ACC112 (cell line): ENCODE results near the gene SETDB2.

Experiments used
- H2AFZ ChIP-seq: fragments of 200-600 bp; sonication (generic); one replicate; pipeline ENCODE4 v1.6.0; 2017; ENCODE audit warnings: antibody characterized with exemption, low read length; ENCODE audit not compliant: unreplicated experiment
- H3K27ac ChIP-seq: fragments of 200-600 bp; sonication (generic); 2 replicates; pipeline ENCODE4 v1.5.1; 2014; ENCODE audit warnings: low read depth, mild to moderate bottlenecking, antibody characterized with exemption, low read length, moderate library complexity
- H3K27me3 ChIP-seq: fragments of 200-600 bp; sonication (generic); 2 replicates; pipeline ENCODE4 v1.6.1; 2014; ENCODE audit warnings: mild to moderate bottlenecking, antibody characterized with exemption, low read length, moderate library complexity, mixed read lengths; ENCODE audit not compliant: insufficient read depth
- H3K36me3 ChIP-seq: fragments of 200-600 bp; sonication (generic); 2 replicates; pipeline ENCODE4 v1.6.1; 2016; ENCODE audit warnings: mild to moderate bottlenecking, antibody characterized with exemption, low read length, moderate library complexity, mixed read lengths; ENCODE audit not compliant: insufficient read depth
- H3K4me1 ChIP-seq: fragments of 200-600 bp; sonication (generic); one replicate; pipeline ENCODE4 v1.6.1; 2016; ENCODE audit warnings: low read length, mixed read lengths; ENCODE audit not compliant: insufficient read depth, unreplicated experiment, control insufficient read depth
- H3K4me3 ChIP-seq: fragments of 200-600 bp; sonication (generic); 2 replicates; pipeline ENCODE4 v1.5.1; 2014; ENCODE audit warnings: mild to moderate bottlenecking, low read depth, low read length
- H3K79me2 ChIP-seq: fragments of 200-600 bp; sonication (generic); one replicate; pipeline ENCODE4 v1.6.0; 2016; ENCODE audit warnings: low read length; ENCODE audit not compliant: control insufficient read depth, unreplicated experiment, insufficient read depth

The SETDB2 gene

GRCh38 chr13:49429121-49429520, 15.0 kb upstream of the SETDB2 start:
- no peak overlapping the region for H3K4me3 ChIP-seq
- no peaks in the 10 kb centered on the region for H3K27me3 ChIP-seq
- H3K79me2 ChIP-seq: no peaks in the 10 kb centered on the region
- no peaks in the 10 kb centered on the region; the same call in 1 of the 2 replicates for H3K36me3 ChIP-seq
- no peak overlapping the region for H2AFZ ChIP-seq
- H3K27ac ChIP-seq: no peak overlapping the region
- no peaks in the 10 kb centered on the region for H3K4me1 ChIP-seq

- no peaks in the 10 kb centered on the region for H3K27me3 ChIP-seq
- peaks cover 7% of the 10 kb centered on the region for H3K4me1 ChIP-seq
- no peaks in the 10 kb centered on the region for H3K79me2 ChIP-seq
- 0 out of 2 replicates have a peak overlapping the region, but pooled peaks have one; percentile 1 for H3K27ac ChIP-seq
- no peak overlapping the region for H2AFZ ChIP-seq
- no peaks in the 10 kb centered on the region; the same call in 1 of the 2 replicates for H3K36me3 ChIP-seq
- no peak overlapping the region for H3K4me3 ChIP-seq
Measured at GRCh38 chr13:49435992-49436391, 8.1 kb upstream of the SETDB2 start.

- no peak overlapping the region for H3K4me3 ChIP-seq
- H3K4me1 ChIP-seq: peaks cover 7% of the 10 kb centered on the region
- no peaks in the 10 kb centered on the region; the same call in 1 of the 2 replicates for H3K36me3 ChIP-seq
- H2AFZ ChIP-seq: no peak overlapping the region
- 0 out of 2 replicates have a peak overlapping the region, but pooled peaks have one; percentile 1 for H3K27ac ChIP-seq
- H3K79me2 ChIP-seq: peaks cover 3% of the 10 kb centered on the region
- H3K27me3 ChIP-seq: no peaks in the 10 kb centered on the region
Measured at GRCh38 chr13:49436890-49437289, 7.2 kb upstream of the SETDB2 start.

- Histone ChIP-seq H3K36me3 (no peaks in the 10 kb centered on the region; the same call in 1 of the 2 replicates), H3K27me3 (no peaks in the 10 kb centered on the region), H3K79me2 (peaks cover 6% of the 10 kb centered on the region), H3K4me3 (no peak overlapping the region), H2AFZ (no peak overlapping the region), H3K4me1 (peaks cover 8% of the 10 kb centered on the region), H3K27ac (no peak overlapping the region)
Measured at GRCh38 chr13:49437705-49438104, 6.4 kb upstream of the SETDB2 start.

GRCh38 chr13:49439609-49440008, 4.5 kb upstream of the SETDB2 start:
- Histone ChIP-seq H3K27me3 (no peaks in the 10 kb centered on the region), H3K36me3 (no peaks in the 10 kb centered on the region), H2AFZ (no peak overlapping the region), H3K4me3 (no peak overlapping the region), H3K79me2 (peaks cover 12% of the 10 kb centered on the region), H3K4me1 (peaks cover 10% of the 10 kb centered on the region), H3K27ac (no peak overlapping the region)

- Histone ChIP-seq H2AFZ (no peak overlapping the region), H3K79me2 (peaks cover 17% of the 10 kb centered on the region), H3K4me1 (peaks cover 7% of the 10 kb centered on the region), H3K4me3 (no peak overlapping the region), H3K27me3 (no peaks in the 10 kb centered on the region), H3K27ac (no peak overlapping the region), H3K36me3 (no peaks in the 10 kb centered on the region)
Measured at GRCh38 chr13:49441312-49441711, 2.8 kb upstream of the SETDB2 start.

GRCh38 chr13:49441846-49442245, 2.2 kb upstream of the SETDB2 start:
- H3K4me3 ChIP-seq: no peak overlapping the region
- H3K4me1 ChIP-seq: peaks cover 3% of the 10 kb centered on the region
- H2AFZ ChIP-seq: no peak overlapping the region
- no peak overlapping the region for H3K27ac ChIP-seq
- H3K36me3 ChIP-seq: no peaks in the 10 kb centered on the region
- no peaks in the 10 kb centered on the region for H3K27me3 ChIP-seq
- H3K79me2 ChIP-seq: peaks cover 22% of the 10 kb centered on the region

GRCh38 chr13:49443357-49443703, 744 bp upstream of the SETDB2 start:
- Histone ChIP-seq H3K27me3 (no peaks in the 10 kb centered on the region), H3K4me3 (peak overlapping the region; percentile 89), H3K4me1 (peaks cover 3% of the 10 kb centered on the region), H2AFZ (peak overlapping the region; percentile 79), H3K36me3 (no peaks in the 10 kb centered on the region), H3K79me2 (peaks cover 36% of the 10 kb centered on the region), H3K27ac (peak overlapping the region; percentile 66)

GRCh38 chr13:49444524-49445395, 686 bp downstream of the SETDB2 start:
- no peaks in the 10 kb centered on the region for H3K27me3 ChIP-seq
- H3K4me3 ChIP-seq: peak overlapping the region; percentile 89
- H3K79me2 ChIP-seq: peaks cover 43% of the 10 kb centered on the region
- peak overlapping the region; percentile 74 for H3K27ac ChIP-seq
- no peaks in the 10 kb centered on the region; the same call in 1 of the 2 replicates for H3K36me3 ChIP-seq
- peaks cover 3% of the 10 kb centered on the region for H3K4me1 ChIP-seq
- H2AFZ ChIP-seq: peak overlapping the region; percentile 70

- Histone ChIP-seq H3K36me3 (no peaks in the 10 kb centered on the region; the same call in 1 of the 2 replicates), H3K4me1 (peaks cover 3% of the 10 kb centered on the region), H2AFZ (no peak overlapping the region), H3K27ac (no peak overlapping the region), H3K27me3 (no peaks in the 10 kb centered on the region), H3K4me3 (peak overlapping the region; percentile 3; the same call in 1 of the 2 replicates), H3K79me2 (peaks cover 41% of the 10 kb centered on the region)
Measured at GRCh38 chr13:49446473-49446872, 2.4 kb downstream of the SETDB2 start.

- Histone ChIP-seq H2AFZ (no peak overlapping the region), H3K4me1 (no peaks in the 10 kb centered on the region), H3K36me3 (no peaks in the 10 kb centered on the region; the same call in 1 of the 2 replicates), H3K27me3 (no peaks in the 10 kb centered on the region), H3K79me2 (peaks cover 31% of the 10 kb centered on the region), H3K27ac (no peak overlapping the region), H3K4me3 (no peak overlapping the region)
Measured at GRCh38 chr13:49448753-49449152, 4.7 kb downstream of the SETDB2 start.
